Neural crest cell (in vitro differentiated cells): ENCODE results near the gene FGG. TPM values are rescaled to one million over a fixed set of nuclear protein-coding genes. Genes with fewer than 3 reads are reported as not detected.

ENCODE experiments used
- DNase-seq: peaks from one replicate; pipeline ENCODE4 v3.0.0; 2021; ENCODE audit warnings: low read depth, mixed read lengths, low spot score
- H3K27ac Mint-ChIP-seq: one replicate; pipeline ENCODE4 v1.8.0; 2021; ENCODE audit warnings: mild to moderate bottlenecking, mixed read lengths; ENCODE audit not compliant: unreplicated experiment
- H3K27me3 Mint-ChIP-seq: 2 replicates; pipeline ENCODE4 v1.8.0; 2021; ENCODE audit warnings: low read depth, mild to moderate bottlenecking, mixed read lengths
- H3K36me3 Mint-ChIP-seq: 2 replicates; pipeline ENCODE4 v1.8.0; 2021; ENCODE audit warnings: low read depth, mild to moderate bottlenecking, mixed read lengths
- H3K4me1 Mint-ChIP-seq: 2 replicates; pipeline ENCODE4 v1.8.0; 2021; ENCODE audit warnings: mixed read lengths
- H3K4me3 Mint-ChIP-seq: one replicate; pipeline ENCODE4 v1.8.0; 2021; ENCODE audit warnings: mild to moderate bottlenecking, mixed read lengths
- H3K9me3 Mint-ChIP-seq: 2 replicates; pipeline ENCODE4 v1.8.0; 2021; ENCODE audit warnings: mixed read lengths
- CTCF ChIP-seq: fragments of 200-600 bp; sonication (generic); conservative IDR thresholded peaks from 2 replicates; pipeline ENCODE4 v1.5.0; 2021; ENCODE audit warnings: antibody characterized with exemption, mild to moderate bottlenecking
- total RNA-seq: library from RNA; stranded (reverse); gene quantifications from 2 replicates; pipeline ENCODE4 v1.2.1, GENCODE V29; 2021

Gene FGG
- total RNA-seq, 1 donor from 2014 or later: not detected

- Mint-ChIP-seq H3K27me3 (peaks cover 17% of the 10 kb centered on the region), H3K4me1 (peaks cover 7% of the 10 kb centered on the region), H3K36me3 (no peaks in the 10 kb centered on the region), H3K27ac (no peak within 1 kb of the TSS), H3K9me3 (no peaks in the 10 kb centered on the region), H3K4me3 (no peak within 1 kb of the TSS)
- DNase-seq: no peak
- no peak for TF ChIP-seq CTCF
Observed at GRCh38 chr4:154590329-154591006, 22.0 kb downstream of the FGG start, which contains the start of gene FGA. Gene FGA, minus strand, starts transcription at chr4:154590742. Its CDS starts 55 bp downstream, at chr4:154590687.

- no peak for DNase-seq
- no peak overlapping the region for H3K4me3 Mint-ChIP-seq
- H3K9me3 Mint-ChIP-seq: no peaks in the 10 kb centered on the region
- peaks cover 7% of the 10 kb centered on the region for H3K4me1 Mint-ChIP-seq
- H3K27me3 Mint-ChIP-seq: peaks cover 17% of the 10 kb centered on the region
- no peak for TF ChIP-seq CTCF
- no peak overlapping the region for H3K27ac Mint-ChIP-seq
- no peaks in the 10 kb centered on the region for H3K36me3 Mint-ChIP-seq
Observed at GRCh38 chr4:154589296-154590197, 22.9 kb downstream of the FGG start.

DNA sequence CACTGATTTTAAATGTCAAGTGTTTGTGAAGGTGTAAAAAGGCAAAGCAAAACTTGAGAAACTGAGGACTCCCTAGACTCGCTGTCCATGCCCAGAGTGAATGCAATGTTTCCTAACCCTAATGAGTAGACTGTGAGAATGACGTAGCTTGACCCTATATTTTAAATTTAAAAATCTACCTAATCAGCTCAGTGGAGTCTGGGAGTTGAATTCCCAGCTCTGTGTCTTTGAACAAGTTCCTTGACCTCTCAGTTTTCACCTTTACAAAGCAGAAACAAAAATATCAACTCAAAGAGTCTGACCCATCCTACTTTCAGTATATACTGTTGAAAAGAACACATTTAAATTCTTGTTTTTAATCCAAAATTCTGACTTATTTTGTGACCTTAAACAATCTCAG lies 24.3 kb downstream of the FGG start:
- no peaks in the 10 kb centered on the region for H3K9me3 Mint-ChIP-seq
- no peak overlapping the region for H3K4me3 Mint-ChIP-seq
- TF ChIP-seq CTCF: no peak
- peaks cover 17% of the 10 kb centered on the region for H3K27me3 Mint-ChIP-seq
- H3K4me1 Mint-ChIP-seq: no peaks in the 10 kb centered on the region
- H3K36me3 Mint-ChIP-seq: no peaks in the 10 kb centered on the region
- DNase-seq: no peak
- H3K27ac Mint-ChIP-seq: no peak overlapping the region

DNA sequence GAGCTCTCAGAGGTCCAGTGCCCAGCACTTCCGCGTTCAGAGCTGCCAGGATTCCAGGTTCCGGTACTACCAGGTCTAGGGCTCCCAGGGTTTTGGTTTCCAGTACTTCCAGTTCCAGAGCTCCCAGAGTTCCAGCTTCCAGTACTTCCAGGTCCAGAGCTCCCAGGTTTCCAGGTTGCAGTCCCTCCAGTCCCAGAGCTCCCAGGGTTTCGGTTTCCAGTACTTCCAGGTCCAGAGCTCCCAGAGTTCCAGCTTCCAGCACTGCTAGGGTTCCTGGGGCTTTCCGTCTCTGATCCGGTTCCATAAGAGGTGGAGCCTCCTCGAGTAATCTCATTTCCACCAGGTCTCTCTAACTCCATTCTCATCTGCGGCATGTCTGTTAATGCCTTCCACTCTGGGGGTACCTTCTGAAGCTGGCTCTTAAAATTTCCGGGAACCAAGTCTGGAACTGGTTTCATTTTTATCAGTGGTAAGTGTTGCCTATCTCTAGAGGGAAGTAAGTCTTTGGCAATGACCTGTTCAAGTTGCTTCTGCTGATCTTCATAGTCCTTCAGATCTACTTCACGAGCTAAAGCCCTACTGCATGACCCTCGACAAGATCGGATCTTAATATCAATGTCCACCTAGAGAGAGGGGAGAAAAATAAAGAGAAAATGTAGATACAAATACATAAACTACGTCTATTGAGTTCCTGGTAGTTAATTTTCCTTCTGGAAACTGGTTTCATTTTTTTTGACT lies 26.0 kb downstream of the FGG start:
- no peak for TF ChIP-seq CTCF
- Mint-ChIP-seq H3K36me3 (no peaks in the 10 kb centered on the region), H3K4me1 (no peaks in the 10 kb centered on the region), H3K27me3 (peaks cover 19% of the 10 kb centered on the region), H3K9me3 (no peaks in the 10 kb centered on the region), H3K27ac (no peak overlapping the region), H3K4me3 (no peak overlapping the region)
- DNase-seq: no peak

GRCh38 chr4:154585369-154586018 lies 27.0 kb downstream of the FGG start:
- TF ChIP-seq CTCF: no peak
- DNase-seq: no peak
- Mint-ChIP-seq H3K4me3 (no peak overlapping the region), H3K4me1 (no peaks in the 10 kb centered on the region), H3K9me3 (no peaks in the 10 kb centered on the region), H3K27me3 (peaks cover 19% of the 10 kb centered on the region), H3K27ac (no peak overlapping the region), H3K36me3 (no peaks in the 10 kb centered on the region)
